ENCODE measurements around the gene SCAPER.
"Not testable (repeated sequence)": the region's sequence is repeated elsewhere in the genome, so short reads cannot be mapped to it uniquely, and the experiment has no call there.

Gene SCAPER

DNA sequence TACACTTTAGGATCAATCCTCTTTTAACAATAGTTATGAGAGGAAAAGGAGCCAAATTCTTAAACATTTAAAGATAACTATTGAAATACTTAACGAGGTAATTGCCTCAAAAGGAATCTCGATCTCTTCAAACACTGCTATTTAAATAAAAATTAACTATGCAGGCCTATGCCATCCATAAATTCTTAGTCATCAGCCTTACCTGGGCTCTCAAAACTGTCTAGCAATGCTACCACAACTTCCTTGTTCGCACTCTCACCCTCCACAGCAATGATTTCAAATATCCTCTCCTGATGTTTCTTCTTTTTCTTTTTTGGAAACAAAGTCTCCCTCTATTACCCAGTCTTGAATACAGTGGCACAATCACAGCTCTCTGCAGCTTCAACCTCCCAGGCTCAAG, 606.2 kb downstream of the SCAPER start:
- intact Hi-C loops (cut with DNase I) = no loop called here
- DNase-seq = no peak

DNA sequence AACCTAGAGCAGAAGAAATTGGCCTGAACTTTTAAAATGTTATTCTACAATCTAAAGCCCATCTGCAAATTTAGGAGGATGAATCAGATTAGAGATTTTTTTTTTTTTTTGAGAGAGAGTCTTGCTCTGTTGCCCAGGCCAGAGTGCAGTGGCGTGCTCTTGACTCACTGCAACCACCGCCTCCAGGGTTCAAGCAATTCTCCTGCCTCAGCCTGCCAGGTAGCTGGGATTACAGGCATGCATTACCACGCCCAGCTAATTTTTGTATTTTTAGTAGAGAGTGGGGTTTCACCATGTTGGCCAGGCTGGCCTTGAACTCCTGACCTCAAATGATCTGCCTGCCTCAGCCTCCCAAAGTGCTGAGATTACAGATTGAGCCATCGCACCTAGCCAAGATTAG, 607.2 kb downstream of the SCAPER start:
- intact Hi-C loops (cut with DNase I); DNase-seq: not testable (repeated sequence)

All from head of caudate nucleus (tissue), 42 donors.